Stimulated activated naive CD8-positive, alpha-beta T cell treated with anti-CD3 and anti-CD28 coated beads, Interleukin-15, amount 100 ng/mL, for 72 hours (primary cell): Measurements from ENCODE around the gene EZH2.

ENCODE experiments used
- ATAC-seq: fragments of 150-1000 bp; cut with Tn5 transposase; 2 replicates; pipeline ENCODE4 v1.10.0; 2021; ENCODE audit warnings: mild to moderate bottlenecking, moderate library complexity
- DNase-seq, 2 donors: peaks; one replicate each; pipeline ENCODE4 v3.0.0; 2021 to 2022
- H3K27ac Mint-ChIP-seq, 2 donors: one replicate each; pipeline ENCODE4 v1.8.0; 2022; ENCODE audit warnings: mild to moderate bottlenecking in 2 of 2, mixed read lengths in 2 of 2, moderate library complexity in 2 of 2
- H3K27me3 Mint-ChIP-seq: one replicate; pipeline ENCODE4 v1.8.0; 2022; ENCODE audit warnings: mixed read lengths
- H3K4me1 Mint-ChIP-seq: one replicate; pipeline ENCODE4 v1.8.0; 2022; ENCODE audit warnings: mild to moderate bottlenecking, mixed read lengths
- H3K4me3 Mint-ChIP-seq, 2 donors: one replicate each; pipeline ENCODE4 v1.8.0; 2022; ENCODE audit warnings: mild to moderate bottlenecking in 2 of 2, mixed read lengths in 2 of 2, moderate library complexity in 1 of 2
- H3K9me3 Mint-ChIP-seq, 2 donors: one replicate each; pipeline ENCODE4 v1.8.0; 2022; ENCODE audit warnings: mixed read lengths in 2 of 2

Gene EZH2

DNA sequence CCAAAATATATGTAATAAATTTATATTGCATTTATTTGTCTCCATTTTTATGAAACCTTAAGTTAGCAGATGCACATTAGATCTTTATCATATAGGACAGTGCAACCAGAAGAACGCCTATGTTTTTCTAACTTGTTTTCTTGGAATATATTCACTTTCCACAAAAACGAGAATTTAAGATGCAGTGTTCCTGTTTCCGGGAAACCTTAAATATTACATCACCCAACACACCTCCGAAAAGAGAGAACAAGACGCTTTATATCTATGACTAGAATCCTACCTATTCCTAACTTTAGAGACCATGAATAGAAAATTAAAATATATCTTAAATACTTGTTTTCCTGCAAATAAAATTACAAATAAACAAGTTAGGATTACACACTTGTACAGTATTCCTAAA lies 1.9 kb downstream of the EZH2 start:
- Mint-ChIP-seq H3K9me3 (no peaks in the 10 kb centered on the region), H3K4me1 (peaks cover 50% of the 10 kb centered on the region), H3K27ac (peak overlapping the region; percentile 42 to 57), H3K27me3 (no peaks in the 10 kb centered on the region), H3K4me3 (peak overlapping the region; percentile 90 to 95)
- ATAC-seq = no peak
- no peak for DNase-seq

DNA sequence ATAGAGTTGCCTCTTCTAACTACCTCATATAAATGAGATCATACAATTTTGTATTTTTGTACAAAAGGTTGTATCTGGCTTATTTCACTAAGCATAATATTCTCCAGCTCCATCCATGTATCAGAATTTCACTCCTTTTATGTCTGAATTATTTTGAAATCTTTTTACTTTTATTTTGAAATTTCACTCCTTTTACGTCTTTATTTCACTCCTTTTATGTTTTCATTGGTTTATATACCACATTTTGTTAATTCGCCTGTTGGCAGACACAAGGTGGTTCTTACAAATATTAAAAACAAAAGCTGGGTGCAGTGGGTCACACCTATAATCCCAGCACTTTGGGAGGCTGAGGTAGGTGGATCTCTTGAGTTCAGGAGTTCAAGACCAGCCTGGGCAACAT lies 5.8 kb downstream of the EZH2 start:
- H3K4me3 Mint-ChIP-seq = no peak overlapping the region
- ATAC-seq = no peak
- H3K27ac Mint-ChIP-seq = peak overlapping the region in 1 of 2 donors; percentile 72
- no peaks in the 10 kb centered on the region for H3K27me3 Mint-ChIP-seq
- peaks cover 58% of the 10 kb centered on the region for H3K4me1 Mint-ChIP-seq
- H3K9me3 Mint-ChIP-seq = no peaks in the 10 kb centered on the region
- no peak for DNase-seq

DNA sequence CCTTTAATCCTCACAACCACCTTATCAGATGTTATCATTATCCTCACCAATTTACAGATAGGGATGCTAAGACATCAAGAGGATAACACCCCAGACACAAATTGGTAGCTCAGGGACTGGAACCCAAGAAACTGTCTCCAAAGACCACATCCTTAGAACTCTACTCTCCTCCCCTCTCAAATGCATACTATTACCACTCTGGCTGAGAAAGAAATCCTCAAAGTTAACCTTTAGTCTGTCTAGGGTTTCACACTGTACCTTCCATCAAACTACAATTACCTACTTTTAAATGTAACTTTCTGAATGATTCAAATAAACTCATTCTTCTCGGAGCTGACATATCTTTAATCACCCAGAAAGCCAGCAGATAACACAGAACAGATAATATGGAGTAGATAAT lies 6.6 kb downstream of the EZH2 start:
- no peak for ATAC-seq
- no peak overlapping the region for H3K4me3 Mint-ChIP-seq
- H3K27ac Mint-ChIP-seq = no peak overlapping the region
- peaks cover 65% of the 10 kb centered on the region for H3K4me1 Mint-ChIP-seq
- no peak for DNase-seq
- no peaks in the 10 kb centered on the region for H3K9me3 Mint-ChIP-seq
- no peaks in the 10 kb centered on the region for H3K27me3 Mint-ChIP-seq

DNA sequence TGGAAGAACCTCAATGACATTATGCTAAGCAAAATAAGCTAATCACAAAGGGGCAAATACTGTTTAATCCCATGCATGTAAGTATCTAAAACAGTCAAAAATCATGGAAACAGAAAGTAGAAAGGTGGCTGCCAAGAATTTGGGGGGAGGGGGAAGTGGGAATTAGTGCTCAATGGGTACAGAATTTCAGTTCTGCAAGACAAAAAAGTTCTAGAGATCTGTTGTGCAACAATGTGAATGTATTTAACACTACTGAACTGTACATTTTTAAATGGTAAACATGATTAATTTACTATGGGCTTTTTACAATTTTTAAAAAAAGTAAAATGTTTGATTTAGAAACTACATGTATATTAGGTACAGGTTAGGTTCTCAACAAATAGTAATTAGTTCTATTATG lies 11.9 kb downstream of the EZH2 start:
- H3K4me1 Mint-ChIP-seq = peaks cover 49% of the 10 kb centered on the region
- no peak overlapping the region for H3K4me3 Mint-ChIP-seq
- peaks cover 8 to 10% of the 10 kb centered on the region in 2 donors for H3K9me3 Mint-ChIP-seq
- H3K27me3 Mint-ChIP-seq = no peaks in the 10 kb centered on the region
- DNase-seq = no peak
- no peak overlapping the region for H3K27ac Mint-ChIP-seq
- no peak for ATAC-seq

DNA sequence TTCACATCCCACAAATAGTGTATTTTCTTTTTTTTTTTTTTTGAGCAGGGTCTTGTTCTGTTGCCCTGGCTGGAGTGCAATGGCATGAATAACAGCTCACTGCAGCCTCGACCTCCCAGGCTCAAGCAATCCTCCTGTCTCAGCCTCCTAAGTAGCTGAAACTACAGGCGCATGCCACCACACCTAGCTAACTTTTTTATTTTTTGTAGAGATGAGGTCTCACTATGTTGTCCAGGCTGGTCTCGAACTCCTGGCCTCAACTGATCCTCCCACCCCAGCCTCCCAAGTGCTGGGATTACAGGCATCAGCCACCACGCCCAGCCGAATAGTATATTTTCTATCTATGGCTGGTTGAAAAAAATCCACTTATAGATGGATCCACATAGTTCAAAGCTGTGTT lies 12.5 kb downstream of the EZH2 start:
- DNase-seq = no peak
- no peaks in the 10 kb centered on the region for H3K27me3 Mint-ChIP-seq
- H3K4me3 Mint-ChIP-seq = no peak overlapping the region
- H3K4me1 Mint-ChIP-seq = peaks cover 49% of the 10 kb centered on the region
- H3K27ac Mint-ChIP-seq = no peak overlapping the region
- H3K9me3 Mint-ChIP-seq = peaks cover 8 to 10% of the 10 kb centered on the region in 2 donors
- ATAC-seq = no peak

DNA sequence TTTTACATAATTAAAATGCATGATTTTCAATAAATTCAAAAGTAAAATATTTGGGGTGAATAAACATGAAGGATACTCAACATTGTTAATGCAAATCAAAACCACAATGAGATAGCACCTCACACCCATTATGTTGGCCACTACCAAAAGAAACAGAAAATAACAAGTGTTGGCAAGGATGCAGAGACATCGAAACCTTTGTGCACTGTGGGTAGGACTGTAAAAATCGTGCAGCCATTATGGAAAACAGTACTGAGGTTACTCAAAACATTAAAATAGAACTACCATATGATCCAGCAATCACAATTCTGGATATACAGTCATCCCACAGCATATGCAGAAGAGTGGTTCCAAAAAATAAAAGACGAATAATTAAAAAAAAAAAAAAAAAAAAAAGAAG lies 13.1 kb downstream of the EZH2 start:
- peak; percentile 42 for ATAC-seq
- no peak overlapping the region for H3K27ac Mint-ChIP-seq
- no peak for DNase-seq
- no peaks in the 10 kb centered on the region for H3K27me3 Mint-ChIP-seq
- no peak overlapping the region for H3K4me3 Mint-ChIP-seq
- H3K4me1 Mint-ChIP-seq = peaks cover 47% of the 10 kb centered on the region
- peaks cover 8 to 10% of the 10 kb centered on the region in 2 donors for H3K9me3 Mint-ChIP-seq

DNA sequence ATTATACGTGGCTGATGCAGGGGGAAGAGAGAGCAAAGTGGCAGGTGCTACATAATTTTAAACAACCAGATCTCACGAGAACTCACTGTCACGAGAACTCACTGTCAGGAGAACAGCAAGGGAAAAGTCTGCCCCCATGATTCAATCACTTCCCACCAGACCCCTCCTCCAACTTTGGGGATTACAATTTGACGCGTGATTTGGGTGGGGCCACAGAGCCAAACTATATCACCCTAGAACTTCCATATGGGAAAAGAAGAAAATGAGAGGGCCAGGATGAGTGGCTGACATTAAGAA lies 15.8 kb downstream of the EZH2 start:
- Mint-ChIP-seq H3K4me3 (no peak overlapping the region), H3K27me3 (no peaks in the 10 kb centered on the region), H3K9me3 (peaks cover 8 to 10% of the 10 kb centered on the region in 2 donors), H3K27ac (no peak overlapping the region), H3K4me1 (peaks cover 54% of the 10 kb centered on the region)
- DNase-seq (no peak), ATAC-seq (no peak)

DNA sequence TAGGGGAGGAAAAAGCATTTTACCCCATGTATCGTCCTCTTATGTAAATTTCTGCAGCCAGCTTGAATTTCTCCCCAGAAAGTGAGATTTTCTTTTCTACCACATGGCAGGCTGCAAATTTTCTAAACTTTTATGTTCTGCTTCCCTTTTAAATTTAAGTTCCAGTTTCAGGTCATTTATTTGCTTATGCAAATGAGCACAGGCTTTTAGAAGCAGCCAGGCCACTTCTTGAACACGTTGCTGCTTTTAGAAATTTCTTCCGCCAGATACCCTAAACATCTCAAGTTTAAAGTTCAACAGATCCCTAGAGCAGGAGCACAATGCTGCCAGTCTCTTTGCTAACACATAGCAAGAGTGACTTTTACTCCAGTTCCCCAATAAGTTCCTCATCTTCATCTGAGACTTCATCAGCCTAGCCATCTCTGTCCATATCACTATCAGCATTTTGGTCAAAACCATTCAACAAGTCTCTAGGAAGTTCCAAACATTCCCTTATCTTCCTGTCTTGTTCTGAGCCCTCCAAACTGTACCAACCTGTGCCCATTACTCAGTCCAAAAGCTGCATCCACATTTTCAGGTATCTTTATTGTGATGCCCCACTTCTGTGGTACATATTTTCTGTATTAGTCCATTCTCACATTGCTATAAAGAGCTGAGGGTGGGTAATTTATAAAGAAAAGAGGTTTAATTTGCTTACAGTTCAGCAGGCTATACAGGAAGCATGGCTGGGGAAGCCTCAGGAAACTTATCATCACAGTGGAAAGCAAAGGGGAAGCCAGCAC lies 16.3 kb downstream of the EZH2 start:
- Mint-ChIP-seq H3K4me3 (no peak overlapping the region), H3K27ac (no peak overlapping the region)

DNA sequence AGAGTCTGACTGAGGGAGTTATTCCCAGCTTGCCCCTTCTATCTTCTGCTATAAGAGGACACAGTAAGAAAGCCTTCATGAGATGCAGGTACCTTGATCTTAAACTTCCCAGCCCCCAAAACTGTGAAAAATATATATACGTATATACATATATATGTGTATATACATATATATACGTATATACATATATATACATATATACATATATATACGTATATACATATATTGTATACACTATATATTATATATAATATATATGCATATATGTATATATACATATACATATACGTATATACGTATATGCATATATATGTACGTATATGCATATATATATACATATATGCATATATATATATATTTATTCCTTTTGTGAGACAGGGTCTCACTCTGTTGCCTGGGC lies 17.7 kb downstream of the EZH2 start:
- H3K4me1 Mint-ChIP-seq = peaks cover 47% of the 10 kb centered on the region
- H3K27me3 Mint-ChIP-seq = no peaks in the 10 kb centered on the region
- DNase-seq (no peak), ATAC-seq (no peak)
- peaks cover 8 to 10% of the 10 kb centered on the region in 2 donors for H3K9me3 Mint-ChIP-seq
- no peak overlapping the region for H3K4me3 Mint-ChIP-seq
- H3K27ac Mint-ChIP-seq = no peak overlapping the region

More for the DNA sequence above, 16.3 kb downstream of the EZH2 start:
- no peak for ATAC-seq
- H3K9me3 Mint-ChIP-seq = peaks cover 8 to 10% of the 10 kb centered on the region in 2 donors
- DNase-seq = no peak
- no peaks in the 10 kb centered on the region for H3K27me3 Mint-ChIP-seq
- H3K4me1 Mint-ChIP-seq = peaks cover 53% of the 10 kb centered on the region

DNA sequence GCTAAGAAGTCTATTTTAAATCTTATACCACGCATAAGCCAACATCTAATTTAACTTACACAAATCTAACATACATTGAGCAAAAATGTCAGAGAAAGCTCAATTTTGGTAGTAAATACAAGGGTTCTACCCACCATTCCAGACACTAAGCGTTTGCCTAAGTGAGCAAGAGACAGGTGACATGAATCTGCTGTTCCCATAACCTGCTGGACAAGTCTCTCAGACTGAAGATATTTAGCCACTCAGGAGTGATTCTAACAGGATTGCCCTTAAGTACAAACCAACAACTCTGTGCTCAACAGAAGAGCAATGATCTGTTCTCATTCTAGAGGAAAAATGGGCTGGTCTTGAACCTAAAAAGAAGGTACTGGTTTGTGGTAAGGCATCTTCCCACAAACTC lies 18.8 kb downstream of the EZH2 start:
- Mint-ChIP-seq H3K4me3 (no peak overlapping the region), H3K4me1 (peaks cover 44% of the 10 kb centered on the region)
- DNase-seq = no peak

DNA sequence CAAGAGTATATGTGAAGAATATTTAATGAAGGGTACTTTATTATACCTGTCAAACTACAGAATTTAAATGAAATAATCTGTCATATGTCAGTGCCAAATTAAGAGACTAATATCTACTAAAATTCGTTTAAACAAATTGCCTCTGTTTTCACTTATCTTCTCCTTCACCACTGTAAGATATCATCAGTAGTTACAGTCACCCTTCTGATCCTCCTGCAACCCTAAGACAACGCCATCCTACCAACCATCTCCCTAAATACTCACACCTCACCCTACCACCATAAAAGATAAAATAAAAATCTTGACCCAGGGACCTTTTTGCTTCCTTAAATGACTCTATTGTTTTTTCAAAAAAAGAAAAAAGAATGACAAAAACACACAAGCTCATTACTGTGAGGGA lies 20.8 kb downstream of the EZH2 start:
- no peak overlapping the region for H3K4me3 Mint-ChIP-seq
- H3K27me3 Mint-ChIP-seq = no peaks in the 10 kb centered on the region
- no peak overlapping the region for H3K27ac Mint-ChIP-seq
- DNase-seq (no peak), ATAC-seq (no peak)
- peaks cover 7 to 9% of the 10 kb centered on the region in 2 donors for H3K9me3 Mint-ChIP-seq
- H3K4me1 Mint-ChIP-seq = peaks cover 47% of the 10 kb centered on the region

More for the DNA sequence above, 18.8 kb downstream of the EZH2 start:
- Mint-ChIP-seq H3K27ac (no peak overlapping the region), H3K9me3 (peaks cover 8 to 10% of the 10 kb centered on the region in 2 donors), H3K27me3 (no peaks in the 10 kb centered on the region)
- ATAC-seq = no peak

DNA sequence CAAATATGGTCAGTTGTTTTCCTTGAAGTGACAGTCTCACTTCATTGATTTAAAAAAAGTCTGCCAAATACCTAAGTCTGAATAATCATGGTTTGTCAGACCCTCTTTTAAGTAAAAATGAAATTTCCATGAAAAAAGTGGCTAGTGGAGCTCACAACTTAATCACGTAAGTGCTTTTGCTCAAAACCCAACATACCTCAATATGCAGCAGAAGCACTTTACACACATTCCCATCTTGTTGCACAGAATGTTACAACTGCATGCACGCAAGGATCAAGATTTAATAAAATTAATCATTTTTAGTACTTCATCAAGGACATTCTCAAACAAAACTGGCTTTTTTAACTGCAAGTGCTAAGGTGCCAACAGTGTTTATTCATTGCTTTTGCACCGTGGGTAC lies 21.6 kb downstream of the EZH2 start:
- no peak overlapping the region for H3K4me3 Mint-ChIP-seq
- peaks cover 38% of the 10 kb centered on the region for H3K4me1 Mint-ChIP-seq
- no peak for ATAC-seq
- peaks cover 0 to under 1% of the 10 kb centered on the region in 2 donors for H3K9me3 Mint-ChIP-seq
- no peak overlapping the region for H3K27ac Mint-ChIP-seq
- no peak for DNase-seq
- H3K27me3 Mint-ChIP-seq = no peaks in the 10 kb centered on the region

DNA sequence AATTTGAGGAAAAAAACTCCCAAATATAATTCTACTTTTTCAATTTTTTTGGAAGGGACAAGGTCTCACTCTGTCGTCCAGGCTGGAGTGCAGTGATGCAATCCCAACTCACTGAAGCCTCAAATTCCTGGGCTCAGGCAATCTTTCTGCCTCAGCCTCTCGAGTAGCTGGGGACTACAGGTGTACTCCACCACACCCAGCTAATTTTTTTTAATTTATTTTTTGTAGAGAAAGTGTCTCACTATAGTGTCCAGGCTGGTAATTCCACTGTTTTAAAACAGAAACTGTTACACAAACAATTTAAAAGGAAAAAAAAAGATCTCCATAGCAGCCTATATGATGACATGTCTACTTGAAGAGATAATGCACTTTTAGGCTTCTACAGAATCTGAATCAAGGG lies 25.6 kb downstream of the EZH2 start:
- Mint-ChIP-seq H3K4me3 (no peak overlapping the region), H3K27ac (peak overlapping the region in 1 of 2 donors; percentile 73), H3K4me1 (peaks cover 33% of the 10 kb centered on the region), H3K9me3 (no peaks in the 10 kb centered on the region), H3K27me3 (no peaks in the 10 kb centered on the region)
- no peak for DNase-seq
- no peak for ATAC-seq

DNA sequence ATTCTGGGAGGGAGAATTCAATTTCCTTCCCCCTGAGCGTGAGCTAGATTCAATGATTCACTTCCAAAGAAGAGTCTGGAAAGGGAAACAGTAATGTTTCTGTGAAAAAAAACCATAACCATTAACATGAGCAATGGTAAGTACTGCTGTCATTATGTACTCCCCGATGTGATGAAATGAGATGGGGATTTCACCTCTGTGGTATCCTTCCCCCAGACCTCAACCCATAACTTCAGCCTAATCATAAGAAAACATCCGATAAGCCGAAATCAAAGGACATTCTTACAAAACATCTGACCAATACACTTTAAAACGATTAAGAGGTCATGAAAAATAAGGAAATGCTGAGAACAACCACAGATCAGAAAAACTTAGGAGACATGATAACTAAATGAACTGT lies 27.2 kb downstream of the EZH2 start:
- ATAC-seq = peak; percentile 99
- Mint-ChIP-seq H3K27me3 (no peaks in the 10 kb centered on the region), H3K4me3 (peak overlapping the region; percentile 40 to 45), H3K9me3 (no peaks in the 10 kb centered on the region), H3K4me1 (peaks cover 38% of the 10 kb centered on the region), H3K27ac (peak overlapping the region in 1 of 2 donors; percentile 75)
- DNase-seq = peak in 1 of 2 donors; percentile 49

DNA sequence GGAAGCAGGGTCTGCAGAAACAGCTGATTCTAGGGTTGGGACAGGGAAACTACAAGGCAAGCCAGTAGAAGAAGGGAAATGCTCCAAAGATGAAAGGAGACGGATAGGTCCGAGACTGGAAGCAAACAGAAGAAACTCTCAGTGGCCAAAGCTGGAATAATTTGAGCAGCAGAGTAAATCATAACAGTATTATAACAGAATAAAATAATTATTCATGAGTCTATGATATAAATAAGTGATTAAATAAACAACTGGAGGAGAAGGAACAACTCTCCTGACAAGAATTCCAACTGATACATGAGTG lies 27.6 kb downstream of the EZH2 start:
- Mint-ChIP-seq H3K9me3 (no peaks in the 10 kb centered on the region), H3K27ac (peak overlapping the region in 1 of 2 donors; percentile 84), H3K27me3 (no peaks in the 10 kb centered on the region), H3K4me1 (peaks cover 38% of the 10 kb centered on the region), H3K4me3 (peak overlapping the region; percentile 48 to 74)
- ATAC-seq (no peak), DNase-seq (no peak)

DNA sequence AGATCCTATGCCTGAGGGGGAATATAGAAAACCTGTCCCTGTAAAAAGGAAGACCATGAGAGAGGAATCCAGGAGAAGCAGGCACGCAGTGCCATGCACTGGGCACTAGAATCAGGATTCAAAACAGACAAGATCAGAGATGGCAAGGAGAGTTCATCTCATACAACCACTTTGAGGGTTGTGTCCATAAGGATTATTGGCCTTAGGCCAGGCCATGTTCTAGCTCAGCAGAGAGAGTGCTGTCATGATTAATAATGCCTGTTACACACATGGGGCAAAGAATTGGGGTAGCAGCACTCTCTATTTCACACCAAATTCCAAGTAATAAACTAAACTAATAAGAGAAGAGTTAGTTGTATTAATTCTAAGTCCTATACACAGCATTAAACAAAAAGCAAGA lies 29.1 kb downstream of the EZH2 start:
- ATAC-seq (no peak), DNase-seq (no peak)
- no peak overlapping the region for H3K4me3 Mint-ChIP-seq
- no peaks in the 10 kb centered on the region for H3K9me3 Mint-ChIP-seq
- H3K4me1 Mint-ChIP-seq = peaks cover 43% of the 10 kb centered on the region
- H3K27me3 Mint-ChIP-seq = no peaks in the 10 kb centered on the region
- peak overlapping the region in 1 of 2 donors; percentile 69 for H3K27ac Mint-ChIP-seq

DNA sequence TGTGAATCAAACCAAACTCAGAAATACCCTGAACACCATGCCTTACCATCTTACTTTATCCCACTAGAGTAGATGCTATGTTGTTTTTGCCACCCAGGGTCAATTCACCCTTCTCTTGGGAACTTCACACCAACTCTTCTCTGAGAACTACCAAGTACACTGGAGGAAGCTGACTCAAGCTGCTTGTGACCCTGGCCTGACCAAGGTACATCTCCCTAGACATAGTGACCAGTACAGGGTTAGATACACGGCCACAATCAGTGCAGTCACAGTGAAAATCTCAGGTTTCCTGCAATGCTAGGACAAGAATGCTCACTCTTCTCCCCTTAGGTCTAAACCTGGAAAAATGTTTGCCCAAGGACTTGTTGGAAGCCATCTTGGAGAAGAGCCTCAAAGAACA lies 31.8 kb downstream of the EZH2 start:
- Mint-ChIP-seq H3K27ac (no peak overlapping the region), H3K4me3 (no peak overlapping the region), H3K4me1 (peaks cover 55% of the 10 kb centered on the region), H3K27me3 (no peaks in the 10 kb centered on the region), H3K9me3 (no peaks in the 10 kb centered on the region)
- DNase-seq (no peak), ATAC-seq (no peak)
